Measurements from ENCODE around the gene CACNA1C. TPM values are rescaled to one million over a fixed set of nuclear protein-coding genes. Genes with fewer than 3 reads are reported as not detected.

The CACNA1C gene
- total RNA-seq, 2 experiments from 2014 or later: 0.04 TPM

DNA sequence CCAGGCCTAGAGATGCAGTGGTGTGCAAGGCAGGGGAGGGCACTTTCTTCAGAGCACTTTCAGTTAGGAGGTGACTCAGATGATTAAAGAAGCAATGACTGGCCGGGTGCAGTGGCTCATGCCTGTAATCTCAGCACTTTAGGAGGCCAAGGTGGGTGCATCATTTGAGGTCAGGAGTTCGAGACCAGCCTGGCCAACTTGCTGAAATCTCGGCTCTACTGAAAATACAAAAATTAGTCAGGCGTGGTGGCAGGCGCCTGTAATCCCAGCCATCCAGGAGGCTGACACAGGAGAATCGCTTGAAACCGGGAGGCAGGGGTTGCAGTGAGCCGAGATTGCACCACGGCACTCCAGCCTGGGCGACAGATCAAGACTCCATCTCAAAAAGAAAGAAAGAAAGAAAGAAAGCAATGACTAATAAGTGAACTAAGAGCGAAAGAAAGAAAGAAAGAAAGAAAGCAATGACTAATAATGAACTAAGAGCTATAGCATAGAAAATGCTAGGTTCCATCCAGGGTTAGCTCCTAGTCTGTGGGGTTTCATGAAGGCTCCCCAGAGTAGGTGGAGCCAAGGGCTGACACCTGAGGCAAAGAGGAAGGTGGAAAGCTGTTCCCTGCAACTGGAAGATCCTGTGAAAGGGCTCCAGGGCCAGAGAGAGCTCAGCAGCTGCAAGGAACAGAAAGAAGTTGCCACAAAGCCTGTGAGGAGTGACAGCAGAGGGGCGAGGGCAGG is 334.5 kb downstream of the CACNA1C start:
- ChIA-PET CTCF (no interaction called here), POLR2A (interaction anchor here (0.9 to 1.0 kb wide), 2 partner anchors 13 to 323 kb away, joined by 3 to 4 read pairs; no protein-coding TSS in a partner anchor)

- ChIA-PET POLR2A (no interaction called here), CTCF (no interaction called here)
Observed at GRCh38 chr12:2389079-2389790, 336.4 kb downstream of the CACNA1C start.

- CTCF ChIA-PET: no interaction called here
Observed at GRCh38 chr12:2390133-2390532, 337.3 kb downstream of the CACNA1C start.

GRCh38 chr12:2390850-2391390 is 338.1 kb downstream of the CACNA1C start:
- ChIA-PET CTCF (no interaction called here), POLR2A (no interaction called here)

More at GRCh38 chr12:2390133-2390532, 337.3 kb downstream of the CACNA1C start:
- POLR2A ChIA-PET: no interaction called here

GRCh38 chr12:2391740-2392331 is 339.0 kb downstream of the CACNA1C start:
- CTCF ChIA-PET: no interaction called here
- POLR2A ChIA-PET: no interaction called here

DNA sequence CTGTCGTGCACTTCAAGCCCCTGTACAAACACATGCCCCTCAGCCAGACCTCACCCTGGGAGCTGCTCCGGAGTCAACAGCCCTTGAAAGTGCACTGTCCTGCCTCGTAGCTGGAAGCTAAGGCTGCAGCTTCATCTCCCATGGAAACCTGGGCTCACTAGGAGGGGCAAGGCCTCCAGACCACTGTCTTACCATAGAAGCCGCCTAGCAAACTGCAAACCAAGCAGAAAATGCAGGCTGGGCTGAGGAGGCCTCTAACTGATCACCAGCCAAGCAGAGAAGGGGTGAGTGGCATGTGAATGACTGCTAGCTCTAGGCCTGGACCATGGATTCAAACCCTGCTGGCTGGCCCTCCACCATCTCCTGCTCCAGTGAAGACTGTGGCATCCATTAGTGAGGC is 340.2 kb downstream of the CACNA1C start:
- POLR2A ChIA-PET: no interaction called here

GRCh38 chr12:2393996-2394395 is 341.2 kb downstream of the CACNA1C start:
- CTCF ChIA-PET: no interaction called here

More for the DNA sequence above, 340.2 kb downstream of the CACNA1C start:
- CTCF ChIA-PET: no interaction called here

GRCh38 chr12:2395354-2395977 is 342.7 kb downstream of the CACNA1C start:
- ChIA-PET CTCF (interaction anchor here (1.5 kb wide), 1 partner anchor 187 kb away, joined by 4 read pairs; no protein-coding TSS in a partner anchor), POLR2A (interaction anchor here (0.6 kb wide), 1 partner anchor 474 kb away, joined by 4 read pairs; no protein-coding TSS in a partner anchor)

More at GRCh38 chr12:2393996-2394395, 341.2 kb downstream of the CACNA1C start:
- POLR2A ChIA-PET: no interaction called here

- POLR2A ChIA-PET: no interaction called here
- CTCF ChIA-PET: interaction anchor here (0.7 to 1.4 kb wide), 2 partner anchors 32 to 296 kb away, joined by 3 to 4 read pairs; no protein-coding TSS in a partner anchor
Observed at GRCh38 chr12:2396448-2396871, 343.7 kb downstream of the CACNA1C start.

DNA sequence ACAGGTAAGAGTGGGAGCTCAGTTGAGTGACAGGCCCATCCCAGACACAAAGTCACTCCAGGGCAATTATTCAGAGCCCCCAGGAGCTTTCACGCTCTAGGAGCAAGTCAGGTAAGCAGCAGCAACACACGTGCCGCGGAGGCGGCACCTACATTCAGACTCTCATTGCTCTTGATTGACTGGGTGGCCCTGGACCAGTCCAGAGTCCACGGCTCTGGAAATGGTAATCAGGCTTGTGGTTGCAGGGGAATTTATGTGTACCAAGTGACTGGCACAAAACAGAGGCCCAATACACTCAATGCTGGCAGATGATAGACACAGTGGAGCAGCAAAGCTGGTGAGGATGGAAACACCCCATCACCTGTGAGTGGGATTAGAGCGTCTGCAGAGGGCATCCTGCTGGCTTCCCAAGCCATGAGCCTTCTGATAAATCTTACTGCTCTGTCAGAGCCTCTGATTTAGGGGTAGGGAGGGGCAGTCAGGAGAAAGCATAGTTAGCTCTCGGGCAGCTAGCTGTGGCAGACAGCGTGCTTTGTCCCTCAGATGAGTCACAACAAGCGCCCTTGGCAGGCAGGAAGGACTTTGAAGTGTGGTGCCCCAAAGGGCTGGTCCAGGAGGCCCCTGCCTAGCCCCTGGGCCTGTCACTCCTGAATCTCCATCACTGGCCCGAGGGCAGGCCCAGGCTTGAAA is 344.7 kb downstream of the CACNA1C start:
- ChIA-PET POLR2A (no interaction called here), CTCF (interaction anchor here (0.6 to 1.4 kb wide), 2 partner anchors 31 to 531 kb away, joined by 3 to 4 read pairs; no protein-coding TSS in a partner anchor)

DNA sequence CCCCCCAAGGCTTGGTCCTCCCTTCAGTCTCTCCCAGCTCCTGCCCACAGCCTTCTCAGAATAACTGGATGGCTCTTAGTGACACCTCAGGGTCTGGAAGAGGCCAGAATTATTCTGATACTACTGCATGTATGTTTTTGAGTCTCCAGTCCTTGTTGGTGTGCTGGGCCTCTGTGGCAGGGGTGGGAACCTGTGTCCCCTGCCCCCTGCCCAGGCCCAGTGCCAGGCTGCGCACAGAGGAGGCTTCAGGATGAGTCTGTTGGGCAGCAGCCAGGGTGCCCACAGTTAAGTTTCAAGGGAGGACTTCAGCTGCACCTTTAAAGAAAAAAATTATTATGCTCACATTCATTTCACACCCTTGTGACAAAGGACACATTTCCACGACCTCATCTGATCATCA is 348.3 kb downstream of the CACNA1C start:
- ChIA-PET POLR2A (no interaction called here), CTCF (no interaction called here)

DNA sequence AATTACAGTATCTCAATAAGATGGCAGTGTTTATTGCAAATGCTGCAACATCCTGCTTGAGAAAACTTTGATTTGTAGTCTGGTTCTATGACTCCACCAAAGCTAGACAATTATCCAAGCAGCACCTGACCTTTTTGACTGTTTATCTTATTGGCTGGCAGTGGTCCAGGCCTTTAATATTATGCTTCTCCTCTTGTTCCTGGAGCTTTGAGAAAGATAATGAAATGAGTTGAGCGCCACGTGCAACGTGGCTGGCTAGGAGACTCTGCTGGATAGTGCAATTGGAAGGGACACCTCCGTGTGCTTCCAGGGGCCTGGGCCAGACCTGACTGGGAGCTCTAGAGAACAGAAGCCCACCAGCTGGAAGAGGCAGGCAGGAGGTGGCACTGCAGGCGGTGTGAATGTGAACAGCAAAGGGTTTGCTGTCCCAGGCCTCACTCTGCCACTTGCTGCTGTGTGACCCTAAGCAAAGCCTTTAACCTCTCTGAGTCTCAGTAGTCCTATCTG is 349.3 kb downstream of the CACNA1C start:
- CTCF ChIA-PET: no interaction called here

DNA sequence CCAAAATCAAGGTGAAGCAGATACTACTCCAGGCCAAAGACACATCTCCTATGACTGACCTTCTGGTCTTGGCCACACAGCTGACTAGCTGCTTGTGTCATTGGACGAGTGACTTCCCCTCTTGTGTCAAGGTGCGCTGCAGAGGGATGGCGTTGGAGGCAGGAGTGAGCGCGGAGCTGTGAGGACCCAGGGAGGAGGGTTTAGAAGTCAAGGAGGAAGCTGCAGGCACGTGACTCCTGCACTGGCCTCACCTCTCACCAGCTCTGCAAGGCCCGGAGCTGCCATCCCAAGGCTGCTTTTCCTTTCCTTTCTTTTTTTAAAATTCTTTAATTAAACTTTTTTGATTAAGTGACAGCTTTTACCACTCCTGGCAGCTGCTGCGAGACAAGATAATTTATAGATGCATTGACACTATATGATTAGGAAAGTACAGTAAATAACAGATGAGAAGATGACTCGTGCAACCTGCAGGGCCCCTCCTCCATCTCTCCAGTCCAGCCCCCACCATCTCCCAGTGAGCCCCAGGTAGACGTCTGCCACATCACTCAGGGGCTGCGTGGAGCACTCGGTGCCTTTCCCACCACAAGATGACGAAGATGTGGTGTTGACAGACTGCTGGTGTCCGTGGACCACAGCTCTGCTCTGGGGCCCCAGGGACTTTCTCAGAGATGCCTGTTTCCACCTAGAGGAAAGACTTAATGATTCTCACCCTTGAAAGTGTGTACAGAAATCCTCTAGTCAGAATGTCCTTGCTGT is 350.6 kb downstream of the CACNA1C start:
- POLR2A ChIA-PET: no interaction called here
- CTCF ChIA-PET: no interaction called here

More for the DNA sequence above, 349.3 kb downstream of the CACNA1C start:
- POLR2A ChIA-PET: no interaction called here

DNA sequence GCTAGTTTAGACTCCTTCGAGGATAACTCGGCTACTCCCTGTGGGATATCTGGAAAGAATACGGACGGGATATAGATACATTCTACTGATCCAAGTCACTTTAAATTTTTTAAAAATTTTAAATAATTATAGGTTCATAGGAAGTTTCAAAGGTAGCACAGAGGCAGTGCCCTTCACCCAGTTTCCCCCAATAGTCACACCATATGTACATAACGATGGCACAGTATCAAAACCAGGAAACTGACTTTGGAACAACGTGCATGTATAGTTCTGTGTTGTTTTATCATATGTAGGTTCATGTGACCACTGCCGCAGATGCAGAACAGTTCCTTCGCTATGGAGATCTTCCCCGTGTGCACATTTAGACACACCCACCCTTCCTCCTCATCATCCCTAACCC is 352.3 kb downstream of the CACNA1C start:
- ChIA-PET POLR2A (no interaction called here), CTCF (no interaction called here)

- ChIA-PET POLR2A (no interaction called here), CTCF (no interaction called here)
Observed at GRCh38 chr12:2406903-2407302, 354.1 kb downstream of the CACNA1C start.

GRCh38 chr12:2408262-2408661 is 355.5 kb downstream of the CACNA1C start:
- CTCF ChIA-PET: no interaction called here
- POLR2A ChIA-PET: no interaction called here

- CTCF ChIA-PET: no interaction called here
- POLR2A ChIA-PET: no interaction called here
Observed at GRCh38 chr12:2409656-2410265, 357.0 kb downstream of the CACNA1C start.

DNA sequence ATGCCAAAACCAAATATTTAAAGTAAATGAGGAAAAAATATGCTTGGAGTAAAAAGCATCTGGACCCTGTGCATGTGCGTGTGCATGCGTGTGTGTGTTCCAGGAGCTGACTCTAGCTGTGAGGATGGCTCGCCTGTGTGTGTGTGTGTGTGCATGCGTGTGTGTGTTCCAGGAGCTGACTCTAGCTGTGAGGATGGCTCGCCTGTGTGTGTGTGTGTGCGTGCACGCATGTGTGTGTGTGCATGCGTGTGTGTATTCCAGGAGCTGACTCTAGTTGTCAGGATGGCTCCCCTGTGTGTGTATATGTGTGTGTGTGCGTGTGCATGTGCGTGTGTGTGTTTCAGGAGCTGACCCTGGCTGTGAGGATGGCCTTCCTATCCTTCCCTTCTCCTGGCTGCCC is 357.7 kb downstream of the CACNA1C start:
- CTCF ChIA-PET: no interaction called here
- POLR2A ChIA-PET: no interaction called here
